Measurements from ENCODE around the gene CRYBA2.
A peak's percentile ranks its signal among the peaks of the same experiment; 100 is the strongest.

Gene CRYBA2, protein sequence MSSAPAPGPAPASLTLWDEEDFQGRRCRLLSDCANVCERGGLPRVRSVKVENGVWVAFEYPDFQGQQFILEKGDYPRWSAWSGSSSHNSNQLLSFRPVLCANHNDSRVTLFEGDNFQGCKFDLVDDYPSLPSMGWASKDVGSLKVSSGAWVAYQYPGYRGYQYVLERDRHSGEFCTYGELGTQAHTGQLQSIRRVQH

DNA sequence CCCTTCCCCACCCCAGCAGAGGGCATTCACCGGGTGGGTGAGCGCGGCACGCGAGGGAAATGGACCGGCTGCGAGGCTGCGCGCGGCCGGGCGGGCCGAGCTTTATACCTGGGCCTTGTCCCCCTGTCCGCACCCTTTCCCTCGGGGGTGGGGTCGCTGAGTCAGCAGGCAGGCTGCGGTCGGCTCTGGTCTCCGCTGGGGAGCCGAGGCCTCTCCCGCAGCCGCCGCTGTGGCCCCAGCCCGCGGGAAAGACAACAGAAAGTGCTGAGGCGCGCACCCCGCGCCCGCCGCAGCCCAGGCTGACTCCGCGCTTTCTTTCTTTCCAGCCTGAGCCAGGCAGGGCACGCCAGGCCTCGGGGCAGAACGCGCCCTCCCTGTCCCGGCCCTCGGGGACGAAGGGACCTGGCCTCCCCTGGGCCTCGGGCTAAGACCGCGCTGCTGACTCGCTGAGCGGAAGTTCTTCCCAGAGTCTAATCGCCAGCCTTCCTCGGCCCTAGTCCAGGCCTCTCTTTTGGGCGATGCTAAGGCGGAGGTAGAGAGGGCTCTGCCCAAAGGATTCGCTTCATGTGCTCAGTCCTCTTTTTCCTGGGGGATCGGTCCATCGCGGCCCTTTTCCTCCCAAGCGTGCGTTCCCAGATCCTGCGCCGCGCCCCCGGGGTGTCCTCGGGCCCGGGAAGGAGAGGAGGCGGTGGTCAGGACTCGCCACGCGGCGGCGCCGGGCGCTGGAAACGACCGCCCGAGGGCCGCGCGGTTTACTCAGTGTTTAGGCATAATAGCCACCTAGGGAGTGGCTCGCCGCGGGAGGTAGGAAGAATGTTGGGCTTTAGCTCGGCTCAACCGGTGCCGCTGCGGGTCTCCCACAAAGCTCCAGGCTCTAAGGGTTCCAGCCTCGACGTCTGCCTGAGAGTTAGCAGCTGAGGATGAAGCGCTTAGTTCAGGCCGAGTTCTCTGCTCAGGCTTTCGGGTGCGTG lies at the start of gene CRYBA2:
CRYBA2 (minus strand) TSS at position 78 of the 971 bp plus-strand sequence. CDS start 246 bp downstream, outside the sequence.
- no peak for DNase-seq

DNA sequence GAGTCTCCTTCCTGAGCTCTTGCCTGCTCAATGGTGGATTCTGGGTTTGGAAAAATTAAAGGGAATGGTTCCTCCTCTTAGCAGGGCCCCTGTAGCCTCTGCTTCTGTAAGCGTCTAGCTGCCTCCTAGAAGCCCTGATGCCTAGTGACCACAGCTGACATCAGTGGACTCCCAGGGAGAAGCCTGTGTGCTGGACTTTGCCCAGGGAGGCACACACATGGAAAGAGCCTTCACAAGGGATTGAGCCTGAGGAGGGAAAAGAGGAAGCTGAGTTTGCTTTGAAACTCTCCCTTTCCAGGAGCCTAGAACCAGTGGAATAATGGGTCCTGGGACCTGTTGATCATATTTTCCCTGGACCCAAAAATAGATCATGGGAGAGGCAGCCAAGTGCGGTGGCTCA lies 49.5 kb upstream of the CRYBA2 start:
- no peak for DNase-seq

DNA sequence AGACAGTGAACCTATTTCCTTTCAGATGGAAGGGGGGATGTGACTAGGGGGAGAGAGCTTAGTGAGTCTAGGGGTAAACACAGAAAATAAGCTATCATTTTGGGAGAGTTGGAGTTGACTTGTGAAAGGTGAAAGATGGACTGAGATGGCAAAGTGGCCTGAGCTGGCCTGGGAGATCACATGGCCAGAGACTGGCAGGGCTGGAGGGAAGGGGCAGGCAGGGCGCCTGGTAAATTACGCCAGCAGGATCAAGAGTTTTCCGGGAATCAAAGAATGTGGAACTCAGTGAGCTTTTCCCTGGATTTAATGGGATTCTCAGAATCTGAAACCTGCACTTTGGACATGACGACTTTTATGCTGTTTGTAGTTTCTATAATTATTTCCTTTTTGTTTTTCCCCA lies 48.9 kb upstream of the CRYBA2 start:
- no peak for DNase-seq

DNA sequence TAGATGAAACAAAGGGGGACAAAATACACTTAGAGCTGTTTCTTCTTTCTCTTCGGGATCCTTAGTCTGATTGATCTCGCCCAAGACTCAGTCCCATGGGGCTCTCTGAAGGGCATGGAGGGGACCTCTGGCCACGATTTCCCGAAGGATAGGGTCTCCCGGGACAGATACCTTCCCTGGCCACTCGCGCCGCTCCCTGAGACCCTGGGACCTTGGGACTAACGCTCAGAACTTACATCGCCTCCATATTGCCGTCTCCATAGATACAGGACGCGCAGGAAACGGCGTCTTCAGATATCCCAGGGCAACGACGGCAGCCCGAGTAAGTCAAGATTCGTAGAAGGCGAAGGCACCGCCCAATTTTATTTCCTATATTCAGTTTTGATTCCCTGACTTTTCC lies 48.0 kb upstream of the CRYBA2 start, which contains the start of gene CFAP65:
CFAP65 (minus strand) TSS at position 265 of the 400 bp plus-strand sequence. CDS start 2,468 bp downstream, outside the sequence.
- peak; percentile 37 for DNase-seq

DNA sequence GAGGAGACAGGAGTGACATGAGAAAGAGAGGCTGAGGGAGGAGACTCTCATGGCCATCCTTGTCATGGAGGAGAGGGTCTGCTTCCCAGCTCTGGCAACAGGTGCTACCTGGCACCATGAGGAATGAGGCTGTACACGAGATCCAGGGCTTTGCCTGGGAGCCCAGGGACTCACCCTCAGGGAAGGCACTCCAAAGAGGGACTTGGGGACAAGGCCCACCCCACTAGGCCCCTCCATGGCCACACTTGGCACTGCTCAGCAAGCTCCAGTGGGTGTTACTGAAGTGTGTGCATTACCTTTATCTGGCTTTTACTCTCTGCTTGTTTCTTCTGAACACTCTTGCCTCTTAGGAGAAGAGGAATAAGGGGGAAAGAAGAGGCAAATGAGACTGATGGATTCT lies 45.4 kb upstream of the CRYBA2 start:
- no peak for DNase-seq

DNA sequence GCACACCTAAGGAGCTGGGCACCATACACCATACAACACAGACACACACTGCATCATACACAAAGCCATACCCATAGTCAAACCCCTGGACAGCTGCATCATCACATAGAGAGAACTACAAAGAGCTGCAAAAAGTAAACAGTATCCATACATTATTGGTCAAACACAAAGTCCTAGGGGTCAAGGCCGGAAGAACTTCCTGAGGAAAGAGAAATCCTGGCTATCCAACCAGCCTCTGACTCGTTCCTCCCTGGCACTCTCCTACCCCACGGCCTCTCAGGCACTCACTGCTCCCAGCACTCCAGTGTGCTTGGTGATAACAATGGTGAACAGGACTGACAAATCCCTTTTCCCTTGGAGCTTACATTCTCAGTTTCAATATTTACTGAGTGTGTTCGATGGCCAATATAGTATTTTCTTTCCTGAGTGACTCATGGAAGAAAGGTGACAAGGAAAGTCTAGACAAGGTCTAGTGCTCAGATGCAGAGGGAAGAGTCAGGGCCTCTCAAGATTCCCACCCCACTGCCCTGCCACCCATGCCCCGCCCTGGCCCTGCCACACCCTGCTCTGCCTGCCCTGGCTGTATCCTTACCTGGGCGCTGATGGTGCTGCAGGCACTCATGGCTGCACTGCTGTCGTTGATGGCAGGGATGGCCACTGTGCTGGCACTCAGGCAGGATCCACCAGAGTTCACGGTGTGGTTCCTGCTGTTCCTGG lies 44.7 kb upstream of the CRYBA2 start:
- no peak for DNase-seq

DNA sequence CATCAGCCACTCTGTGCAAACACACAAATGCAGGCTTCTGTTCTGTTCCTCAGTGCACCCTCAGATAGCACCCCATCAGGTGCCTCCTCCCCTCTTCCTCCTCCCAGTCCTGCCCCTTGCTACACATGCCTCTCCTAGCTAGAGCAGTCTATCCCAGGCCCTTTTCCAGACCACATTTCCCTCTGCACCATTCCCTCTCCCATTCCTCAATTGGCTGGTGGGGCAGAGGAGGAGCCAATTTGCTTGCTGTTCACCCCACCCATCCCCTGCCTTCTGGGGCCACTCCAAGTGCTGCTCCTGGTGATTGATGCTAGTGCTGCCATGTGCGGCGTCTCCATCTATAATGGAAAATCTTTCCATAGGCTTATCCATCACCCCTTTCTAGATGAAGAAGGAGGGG lies 42.7 kb upstream of the CRYBA2 start:
- DNase-seq = no peak

DNA sequence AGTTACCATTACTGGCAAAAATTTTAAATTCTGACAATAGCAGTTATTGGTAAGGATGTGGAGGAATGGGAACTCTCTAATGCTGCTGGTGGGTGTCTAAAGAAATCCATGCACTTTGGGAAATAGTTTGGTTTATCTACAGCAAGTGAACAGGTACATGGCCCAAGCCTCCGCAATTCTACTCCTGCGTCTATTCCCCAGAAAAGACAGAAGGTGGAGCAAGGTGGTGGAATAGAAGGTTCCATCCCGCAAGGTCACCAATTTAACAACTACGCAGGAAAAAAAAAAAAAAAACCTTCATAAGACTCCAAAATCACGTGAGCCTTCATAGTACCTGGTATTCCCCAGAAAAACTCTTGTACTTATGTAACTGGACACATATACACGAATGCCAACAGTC lies 41.6 kb upstream of the CRYBA2 start:
- no peak for DNase-seq

DNA sequence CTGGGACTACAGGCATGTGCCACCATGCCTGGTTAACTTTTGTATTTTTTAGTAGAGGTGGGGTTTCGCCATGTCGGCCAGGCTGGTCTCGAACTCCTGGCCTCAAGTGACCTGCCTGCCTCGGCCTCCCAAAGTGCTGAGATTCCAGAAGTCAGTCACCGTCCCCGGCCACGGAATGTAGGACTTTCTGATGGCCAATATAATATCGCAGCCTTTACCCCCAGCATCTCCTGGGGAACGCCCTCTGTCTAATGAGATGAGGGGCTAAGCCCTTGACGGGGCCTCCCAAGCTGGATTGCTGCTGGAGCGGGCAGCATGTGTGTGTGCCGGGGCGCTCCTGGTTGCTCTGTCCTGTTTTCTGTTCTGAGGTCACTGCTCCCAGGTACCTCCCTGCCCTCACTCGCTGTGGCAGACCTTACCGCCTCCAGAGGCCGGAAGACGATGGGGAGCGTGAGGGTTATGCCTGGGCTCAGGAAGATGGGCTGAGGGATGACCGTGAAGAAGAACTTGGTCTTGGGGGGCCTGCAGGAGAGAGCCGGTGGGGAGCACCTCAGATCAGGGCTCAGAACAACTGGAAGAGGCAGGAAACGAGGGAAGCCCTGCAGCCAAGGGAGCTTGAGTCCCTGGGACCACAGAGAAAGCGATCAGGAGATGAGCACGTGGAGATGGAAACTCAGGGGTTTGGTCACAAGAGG lies 39.0 kb upstream of the CRYBA2 start:
- DNase-seq = no peak

DNA sequence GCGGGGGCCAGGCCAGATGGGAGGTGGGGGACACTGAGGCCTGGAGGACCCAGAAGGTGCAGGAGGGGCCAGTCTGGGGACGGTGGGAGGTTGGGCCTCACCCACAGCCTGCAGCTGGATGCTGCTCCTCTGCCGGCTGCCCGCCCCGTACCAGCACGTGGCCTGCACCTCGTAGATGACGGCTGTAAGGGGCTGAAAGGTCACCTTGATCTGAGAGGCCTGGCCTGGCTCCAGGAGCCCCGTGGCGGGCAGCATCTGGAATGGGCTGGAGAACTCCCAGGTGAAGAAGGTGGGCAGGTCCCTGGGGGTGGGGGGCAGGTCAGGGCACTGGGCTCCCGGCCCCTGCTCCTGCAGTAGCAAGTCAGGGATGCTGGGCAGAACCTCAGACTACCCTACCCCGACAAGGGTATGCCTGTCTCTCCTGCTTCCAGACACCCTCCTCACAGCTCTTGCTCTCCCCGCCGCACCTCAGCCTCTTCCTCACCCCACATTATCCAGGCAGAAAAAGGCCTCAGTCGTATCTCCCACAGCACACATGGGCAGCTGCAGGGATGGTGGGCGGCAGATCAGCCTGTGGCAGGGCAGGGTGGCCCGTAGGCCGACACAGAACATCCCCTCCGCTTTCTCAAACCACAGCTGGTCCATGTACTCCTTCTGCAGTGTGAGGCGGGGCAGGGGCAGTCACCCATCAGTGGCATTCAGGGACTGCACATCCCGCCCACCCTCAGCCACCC lies 38.0 kb upstream of the CRYBA2 start:
- no peak for DNase-seq

DNA sequence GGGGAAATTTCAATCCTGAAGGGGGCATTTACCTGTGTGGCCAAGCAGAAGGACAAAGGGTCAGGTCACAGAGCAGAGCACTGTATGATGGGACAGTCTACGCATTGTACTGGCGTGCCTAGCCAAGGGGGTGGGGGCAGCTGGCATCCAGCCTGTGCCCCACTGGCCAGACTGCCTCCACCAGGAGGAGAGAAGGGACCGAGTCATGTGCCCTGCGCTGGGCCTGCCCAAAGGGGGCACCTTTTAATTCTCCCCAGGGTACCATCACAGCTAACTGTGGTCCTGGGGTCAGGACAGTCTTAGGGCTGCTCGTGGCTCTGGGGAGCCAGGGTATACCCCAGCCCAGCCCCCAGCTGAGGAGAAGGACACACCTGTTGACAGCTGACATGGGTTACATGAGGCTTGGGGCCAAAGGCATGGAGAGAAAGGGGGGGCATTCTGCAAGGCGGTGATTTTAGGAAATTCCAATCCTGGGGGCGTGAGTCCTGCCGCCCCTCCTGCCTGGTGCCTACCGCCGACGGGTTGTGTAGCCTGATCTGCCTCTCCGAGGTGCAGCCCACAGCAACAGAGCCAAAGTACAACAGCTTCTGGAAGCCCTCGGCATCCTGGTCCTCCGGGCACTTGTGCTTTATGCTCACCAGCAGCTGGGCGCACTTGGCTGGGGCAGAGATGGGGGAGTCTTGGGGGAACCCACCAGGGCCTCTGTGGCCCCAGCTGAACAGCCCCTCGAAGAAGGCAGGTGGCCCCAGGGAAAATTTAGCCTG lies 37.1 kb upstream of the CRYBA2 start:
- no peak for DNase-seq

DNA sequence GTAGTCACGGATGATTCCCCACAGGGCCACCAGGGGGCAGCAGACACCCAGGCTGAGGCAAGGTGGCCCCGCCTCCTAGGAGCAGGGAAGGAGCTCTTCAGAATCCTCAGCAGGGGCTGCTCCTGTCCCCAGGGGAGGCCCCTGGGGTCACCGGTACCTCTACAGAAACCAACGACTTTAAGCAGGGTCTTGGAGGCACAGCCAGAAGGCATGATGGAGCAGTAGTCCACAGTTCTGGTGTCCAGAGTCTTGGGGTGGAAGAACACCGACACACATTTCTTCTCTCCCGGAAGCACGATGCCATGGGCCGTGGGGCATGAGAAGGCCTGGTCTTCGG lies 36.6 kb upstream of the CRYBA2 start:
- DNase-seq = peak; percentile 73

DNA sequence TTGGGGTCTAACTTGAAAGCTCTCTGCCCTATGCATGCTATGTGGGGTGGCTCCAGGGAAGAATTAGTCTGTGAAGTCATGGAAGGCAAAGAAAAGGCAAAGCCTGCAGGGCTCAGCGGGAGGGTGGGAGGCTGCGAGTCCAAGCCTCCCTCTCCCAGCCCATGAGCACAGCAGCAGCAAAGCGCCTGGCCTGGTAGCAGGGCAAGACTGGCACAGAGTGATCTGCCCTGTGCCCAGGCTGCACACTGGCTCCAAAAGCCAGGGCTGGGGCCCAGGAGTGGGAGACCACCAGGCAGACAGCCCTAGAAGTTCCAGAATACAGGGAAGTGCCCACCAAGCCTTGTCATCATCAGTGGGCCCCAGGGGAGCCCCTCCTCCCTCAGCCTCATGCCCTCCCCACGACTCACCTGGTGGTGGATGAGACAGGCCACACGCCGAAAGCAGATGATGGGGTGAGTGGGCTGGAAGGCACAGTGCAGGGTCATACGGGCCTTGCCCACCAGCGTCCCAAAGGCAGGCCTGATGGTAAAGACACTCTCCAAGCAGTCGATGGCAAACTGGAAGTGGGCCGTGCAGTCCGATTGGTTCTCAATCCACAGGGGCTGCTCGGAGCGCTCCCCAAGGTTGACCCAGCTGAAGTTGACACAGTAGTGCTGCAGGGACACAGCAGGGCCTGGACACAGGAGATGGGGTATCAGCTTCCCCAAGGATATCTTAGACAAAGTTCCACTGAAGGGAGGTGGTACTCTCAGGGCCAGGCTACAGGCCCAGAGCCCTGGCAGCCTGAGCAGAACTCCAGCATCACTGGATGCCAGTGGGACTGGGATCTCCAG lies 36.0 kb upstream of the CRYBA2 start:
- DNase-seq = no peak

DNA sequence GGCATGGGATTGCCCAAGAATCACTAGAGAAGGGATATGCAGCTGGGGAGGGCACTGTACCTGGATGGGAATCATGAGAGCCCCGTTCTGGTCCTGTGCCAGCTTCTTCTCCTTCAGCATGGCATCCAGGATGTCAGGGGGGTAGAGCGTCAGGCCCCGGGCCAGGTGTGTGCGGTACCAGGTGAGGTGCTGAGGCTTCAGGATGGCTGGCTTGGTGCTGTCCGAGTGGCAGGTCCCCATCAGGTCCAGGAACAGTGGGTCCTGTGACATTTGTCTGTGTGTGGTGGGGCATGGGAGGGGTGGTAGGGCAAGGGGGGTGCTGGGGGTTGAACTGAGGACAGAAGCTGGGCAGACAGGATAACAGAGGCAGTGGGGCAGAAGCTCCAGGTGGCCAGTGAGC lies 34.9 kb upstream of the CRYBA2 start:
- no peak for DNase-seq

DNA sequence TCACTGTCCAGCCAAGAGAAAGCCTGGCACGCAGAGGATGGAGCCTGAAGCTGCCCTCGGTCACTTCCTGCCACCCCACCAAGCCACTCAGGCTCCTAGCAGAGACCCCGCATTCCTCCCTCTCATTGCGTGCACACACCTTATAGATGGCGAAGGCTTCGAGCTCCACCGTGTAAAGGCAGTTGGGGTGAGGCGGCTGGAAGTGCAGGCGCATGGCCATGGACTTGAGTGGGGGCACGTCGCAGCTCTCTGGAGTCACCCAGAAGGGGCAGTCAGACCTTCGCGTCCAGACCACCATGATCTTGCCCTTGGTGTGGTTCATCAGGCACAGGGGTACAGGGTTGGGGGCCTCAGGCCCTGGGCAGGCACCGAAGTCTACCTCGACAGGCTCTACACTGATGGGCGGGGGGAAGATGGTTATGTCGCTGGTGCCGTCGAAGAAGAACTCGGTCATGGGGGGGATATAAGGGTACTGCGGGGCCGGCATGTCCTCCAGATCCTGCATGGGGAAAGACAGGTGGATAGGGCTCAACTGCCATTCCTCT lies 34.4 kb upstream of the CRYBA2 start:
- no peak for DNase-seq

DNA sequence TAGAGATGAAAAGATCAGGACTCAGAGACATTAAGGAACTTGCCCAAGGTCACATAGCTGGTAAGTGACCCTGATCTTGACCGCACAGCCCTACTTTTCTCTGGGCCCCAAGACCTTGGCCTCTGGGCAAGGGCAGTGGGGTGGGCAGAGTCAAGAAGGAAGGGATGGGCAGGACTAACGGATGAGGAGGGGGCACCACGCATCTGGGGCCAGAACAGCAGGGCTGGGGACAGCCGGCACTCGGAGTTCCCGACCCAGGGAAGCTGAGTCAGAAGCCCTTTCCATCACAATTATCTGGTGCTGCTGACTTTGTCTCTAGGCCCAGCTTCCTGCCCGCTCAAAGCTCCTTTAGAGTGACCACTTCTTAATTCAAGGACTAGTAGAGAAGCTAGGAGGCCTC lies 33.7 kb upstream of the CRYBA2 start:
- no peak for DNase-seq

DNA sequence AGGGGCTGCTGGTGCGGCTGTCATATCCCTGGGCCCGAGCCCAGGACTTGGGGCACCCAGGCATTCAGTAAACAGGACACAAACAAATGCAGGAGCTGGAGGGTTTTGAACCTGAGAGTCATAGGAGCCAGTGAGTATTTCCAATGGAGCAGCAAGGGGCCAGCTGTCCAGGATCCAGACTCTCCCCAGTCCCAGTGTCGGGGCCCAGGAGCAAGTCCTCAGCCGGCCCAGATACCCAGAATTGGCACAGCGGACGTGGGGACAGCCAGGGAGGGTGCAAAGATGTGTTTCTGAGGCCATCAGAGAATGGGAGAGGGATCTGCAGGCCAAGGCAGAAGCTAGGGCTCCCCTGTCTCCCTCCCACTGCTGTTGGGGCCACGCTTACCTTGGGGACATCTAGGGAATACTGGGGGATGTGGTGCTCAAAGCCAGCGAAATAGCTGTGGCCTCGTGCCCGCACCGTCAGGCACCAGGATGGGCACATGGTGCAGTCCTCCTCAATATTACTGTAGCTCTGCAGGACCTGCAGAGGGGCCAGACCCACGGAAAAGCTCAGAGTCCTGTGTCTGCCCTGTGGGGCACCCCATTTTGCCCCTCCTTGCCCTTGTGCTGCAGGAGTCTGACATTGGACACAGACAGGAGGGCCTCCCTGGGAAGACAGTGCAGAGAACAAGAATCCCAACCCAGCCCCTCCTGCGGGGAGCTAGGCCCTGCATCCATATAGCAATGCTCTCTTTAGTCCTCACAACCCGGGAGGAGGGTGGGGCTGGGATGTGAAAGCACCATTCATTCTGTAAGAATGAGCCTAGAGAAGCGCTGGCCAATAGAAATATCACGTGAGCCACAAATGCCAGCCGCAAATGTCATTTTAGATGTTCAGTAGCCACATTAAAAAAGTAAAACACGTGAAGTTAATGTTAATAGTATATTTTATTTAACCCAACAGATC lies 32.7 kb upstream of the CRYBA2 start:
- no peak for DNase-seq

DNA sequence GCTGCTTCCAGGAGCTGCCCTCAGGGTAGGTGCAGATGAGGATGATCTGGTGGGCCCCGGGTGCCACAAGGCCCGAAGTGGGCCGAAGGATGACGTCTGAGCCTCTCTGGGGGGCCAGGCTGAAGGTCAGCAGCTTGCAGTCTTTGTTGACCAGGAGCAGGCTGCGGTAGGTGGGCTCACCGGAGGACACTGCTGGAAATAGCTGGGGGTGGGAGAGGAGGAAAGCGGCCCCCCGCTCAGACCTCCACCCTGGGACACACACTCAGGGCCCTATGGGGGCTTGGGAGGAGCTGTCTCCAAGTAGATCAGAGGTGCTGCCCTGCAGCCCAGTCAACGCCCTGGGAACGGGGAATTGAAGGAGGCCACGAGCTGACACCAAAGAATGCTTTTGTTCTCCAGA lies 30.8 kb upstream of the CRYBA2 start:
- no peak for DNase-seq

DNA sequence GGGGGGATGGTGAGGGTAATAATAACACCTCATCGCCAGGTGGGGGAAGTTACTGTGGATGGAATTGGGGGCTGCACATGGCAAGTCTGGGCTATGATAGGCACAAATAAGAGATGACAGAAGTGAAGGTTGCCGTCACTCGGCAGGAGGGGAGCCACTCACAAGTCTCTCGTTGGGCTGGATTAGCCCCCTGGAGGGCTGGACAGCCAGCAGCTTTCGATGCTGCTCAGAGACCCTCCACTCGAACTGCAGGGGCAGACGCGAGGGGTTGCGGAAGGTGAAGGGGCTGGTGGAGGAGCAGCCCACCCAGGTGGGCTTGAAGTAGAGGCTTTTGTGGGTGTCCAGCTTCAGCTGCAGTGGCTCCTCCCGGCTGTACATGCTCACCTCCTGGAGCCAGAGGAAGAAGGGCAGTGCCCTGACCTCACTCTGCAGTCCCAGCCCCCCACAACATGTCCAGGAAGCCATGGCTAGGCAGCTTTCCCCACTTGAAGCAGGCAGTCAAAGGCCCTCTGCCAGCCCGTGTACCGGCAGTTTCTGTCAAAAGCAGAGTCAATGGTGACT lies 29.9 kb upstream of the CRYBA2 start:
- no peak for DNase-seq
